NOMO-1 treated with dmso at 0.1 percent for 144 hours (cell line): ENCODE data around the gene SVOP.

Experiments used
- DNase-seq: peaks from one replicate; lab custom pipeline; 2025; ENCODE audit not compliant: unreplicated experiment; lab: John Stamatoyannopoulos, UW

The SVOP gene

GRCh38 chr12:108980831-108981618 lies 39.8 kb downstream of the SVOP start:
- no peak for DNase-seq

- DNase-seq = no peak
These were observed 43.5 kb downstream of the SVOP start for GRCh38 chr12:108977360-108977759.

DNA sequence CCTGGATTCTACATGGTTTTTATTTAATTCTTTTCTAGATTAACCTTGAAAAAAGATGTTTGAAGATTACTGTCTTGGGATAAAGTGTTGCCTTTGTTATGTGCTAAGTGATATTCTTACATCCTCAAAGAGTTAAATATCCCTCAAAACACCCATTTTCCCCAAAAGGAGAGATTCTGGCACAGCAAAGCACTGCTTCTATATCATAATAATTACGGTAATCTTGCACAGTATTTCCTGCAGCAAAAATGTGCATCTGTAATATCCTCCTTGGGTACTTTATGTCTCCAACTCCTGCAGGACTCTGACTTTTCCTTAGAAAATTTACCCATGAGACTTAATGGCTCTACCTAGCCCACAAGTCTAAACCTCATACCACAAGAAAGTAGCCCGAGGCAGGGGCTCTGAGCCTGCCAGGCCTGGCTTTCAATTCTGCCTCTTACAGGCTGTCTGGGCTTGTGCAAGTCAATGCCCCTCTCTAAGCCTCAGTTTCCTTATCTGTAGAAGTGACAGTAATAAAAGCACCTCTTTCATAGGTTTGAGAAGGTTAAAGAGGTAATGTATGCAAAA lies 45.8 kb downstream of the SVOP start:
- no peak for DNase-seq

DNA sequence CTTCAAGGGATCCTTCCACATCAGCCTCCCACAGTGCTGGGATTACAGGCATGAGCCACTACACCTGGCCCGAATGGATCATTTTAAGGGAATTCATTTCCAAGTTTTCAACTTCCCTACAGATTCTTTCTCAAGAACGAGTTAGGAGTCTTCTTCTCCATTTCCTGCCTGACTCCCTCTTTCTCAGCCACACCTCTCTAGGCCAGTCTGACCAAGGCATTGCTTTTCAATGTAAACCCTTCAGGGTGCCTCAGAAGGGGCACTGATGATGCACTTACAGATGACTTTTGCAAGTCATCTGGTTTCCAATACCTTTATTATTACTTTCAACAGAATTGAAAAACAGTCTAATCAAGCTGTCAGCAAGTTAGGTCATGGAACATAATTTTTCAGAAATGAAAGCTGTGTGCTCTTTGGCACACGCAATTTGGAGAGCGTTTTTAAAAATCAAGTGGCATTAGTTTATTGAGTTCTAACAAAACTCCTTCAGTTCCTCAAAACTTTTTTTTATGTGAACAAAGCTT lies 47.2 kb downstream of the SVOP start:
- no peak for DNase-seq

DNA sequence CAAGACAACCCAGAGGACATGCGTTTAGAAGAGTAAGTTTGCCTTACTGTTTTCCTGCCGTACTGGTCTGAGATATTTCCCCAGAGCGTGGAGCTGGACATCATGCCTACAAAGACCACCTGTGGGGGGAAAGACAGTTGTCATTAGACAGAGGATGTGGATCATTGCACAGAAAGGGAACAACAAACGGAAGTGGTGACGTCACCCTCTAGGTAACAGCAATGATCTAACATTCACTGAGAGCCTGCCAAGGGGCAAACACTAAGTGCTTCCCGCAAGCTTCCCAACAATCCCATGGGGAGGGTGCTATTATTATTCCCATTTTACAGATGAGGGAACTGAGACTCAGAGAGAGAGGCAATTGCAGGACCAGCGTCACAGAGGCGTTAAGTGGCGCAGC lies 48.5 kb downstream of the SVOP start:
- no peak for DNase-seq

DNA sequence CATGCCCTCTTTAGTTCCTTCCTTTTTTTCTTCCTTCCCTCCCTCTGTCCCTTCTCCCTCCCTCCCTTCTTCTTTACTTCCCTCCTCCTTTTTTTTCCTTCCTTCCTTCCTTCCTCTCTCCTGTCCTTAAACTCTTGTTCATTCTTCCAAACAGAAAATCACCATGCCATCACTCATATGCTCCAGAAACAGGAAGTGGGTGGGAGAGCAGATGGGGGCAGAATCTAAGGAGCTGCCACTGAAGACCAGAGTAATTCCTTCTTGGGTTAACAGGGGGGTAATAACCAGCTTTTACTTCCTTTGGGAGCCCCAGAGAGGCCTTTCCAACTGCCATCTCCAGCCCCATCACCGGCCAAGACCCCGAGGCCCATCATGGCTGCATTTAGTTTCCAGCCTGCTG lies 51.2 kb downstream of the SVOP start:
- no peak for DNase-seq

GRCh38 chr12:108967869-108968540 lies 52.9 kb downstream of the SVOP start:
- DNase-seq = no peak

GRCh38 chr12:108966378-108967151 lies 54.3 kb downstream of the SVOP start:
- DNase-seq = no peak

GRCh38 chr12:108965886-108966285 lies 55.0 kb downstream of the SVOP start:
- DNase-seq = no peak

GRCh38 chr12:108964371-108965352 lies 56.2 kb downstream of the SVOP start:
- DNase-seq = no peak

DNA sequence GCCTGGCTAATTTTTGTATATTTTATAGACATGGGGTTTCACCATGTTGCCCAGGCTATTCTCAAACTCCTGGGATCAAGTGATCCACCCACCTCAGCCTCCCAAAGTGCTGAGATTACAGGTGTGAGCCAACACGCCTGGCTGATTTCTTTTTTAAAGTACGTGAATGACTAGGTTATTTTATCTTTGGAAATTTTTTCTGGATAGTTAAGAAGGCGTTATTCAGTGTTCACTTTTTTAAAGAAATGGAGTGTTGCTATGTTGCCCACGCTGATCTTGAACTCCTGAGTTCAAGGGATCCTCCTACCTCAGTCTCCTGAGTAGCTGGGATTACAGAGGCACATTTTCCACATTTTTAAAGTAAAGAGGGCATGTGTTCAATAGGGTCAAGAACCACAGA lies 58.6 kb downstream of the SVOP start:
- DNase-seq = no peak

- DNase-seq = no peak
These were observed 60.9 kb downstream of the SVOP start for GRCh38 chr12:108959748-108960655.

- no peak for DNase-seq
These were observed 65.5 kb downstream of the SVOP start for GRCh38 chr12:108955225-108955835.

- peak; percentile 11 for DNase-seq
These were observed 69.7 kb downstream of the SVOP start for GRCh38 chr12:108950991-108951739.

DNA sequence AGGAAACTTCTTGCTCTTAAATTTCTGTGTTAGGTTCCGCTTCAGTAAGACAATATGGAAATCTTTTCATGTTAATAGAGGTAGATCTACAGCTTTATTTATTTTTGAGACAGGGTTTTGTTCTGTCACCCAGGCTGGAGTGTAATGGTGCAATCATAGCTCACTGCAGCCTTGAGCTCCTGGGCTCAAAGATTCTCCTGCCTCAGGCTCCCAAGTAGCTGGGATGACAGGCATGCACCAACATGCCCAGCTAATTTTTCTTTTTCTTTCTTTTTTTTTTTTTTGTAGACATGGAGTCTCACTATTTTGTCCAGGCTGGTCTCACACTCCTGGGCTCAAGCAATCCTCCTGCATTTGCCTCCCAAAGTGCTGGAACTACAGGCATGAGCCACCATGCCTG lies 70.9 kb downstream of the SVOP start:
- no peak for DNase-seq

GRCh38 chr12:108948367-108948766 lies 72.5 kb downstream of the SVOP start:
- DNase-seq = peak; percentile 9

- no peak for DNase-seq
These were observed 73.8 kb downstream of the SVOP start for GRCh38 chr12:108947097-108947496.

GRCh38 chr12:108940138-108940537 lies 80.7 kb downstream of the SVOP start:
- DNase-seq = no peak
